Right ventricle myocardium superior (tissue), 1 donor: Measurements from ENCODE around the gene TMEM14A. TPM values are rescaled to one million over a fixed set of nuclear protein-coding genes. Genes with fewer than 3 reads are reported as not detected.

Experiments used
- ATAC-seq: fragments of 200-7000 bp; cut with Tn5 transposase; one replicate; pipeline ENCODE4 v1.9.1; 2020; ENCODE audit warnings: mild to moderate bottlenecking; ENCODE audit not compliant: poor library complexity
- DNase-seq: peaks from one replicate; pipeline ENCODE4 v3.0.0-alpha.2; 2020
- intact Hi-C: fragments of 100-400 bp; cut with DNase I; formaldehyde crosslinking; loops from one replicate; pipeline ENCODE4 v1.11.2; 2022
- total RNA-seq: library from RNA; stranded (reverse); fragmentation: NEBNext Ultra II Directional; extraction: Animal tissue kit (Norgen Biotek cat#: 25700); gene quantifications from one replicate; pipeline ENCODE4 v1.2.1, GENCODE V29; 2021
- donor health status: DM: no; HTN: yes; CAD: no; lungs with severe emphysema.

Gene TMEM14A
- total RNA-seq, 1 donor from 2014 or later = 8.4 TPM

- ATAC-seq (no peak), DNase-seq (no peak)
- intact Hi-C loops = no loop called here
These were observed 54.8 kb downstream of the TMEM14A start for GRCh38 chr6:52725535-52726192.

- intact Hi-C loops = no loop called here
- ATAC-seq (no peak), DNase-seq (no peak)
These were observed 55.3 kb downstream of the TMEM14A start for GRCh38 chr6:52726193-52726542.

GRCh38 chr6:52726741-52727535 lies 56.0 kb downstream of the TMEM14A start:
- ATAC-seq (no peak), DNase-seq (no peak)
- intact Hi-C loops = no loop called here

GRCh38 chr6:52727908-52728307 lies 57.0 kb downstream of the TMEM14A start:
- no peak for ATAC-seq
- intact Hi-C loops = no loop called here
- DNase-seq = no peak

GRCh38 chr6:52728394-52728793 lies 57.5 kb downstream of the TMEM14A start:
- intact Hi-C loops = no loop called here
- DNase-seq = no peak

GRCh38 chr6:52729576-52729975 lies 58.7 kb downstream of the TMEM14A start:
- intact Hi-C loops = no loop called here
- ATAC-seq (no peak), DNase-seq (no peak)

More at GRCh38 chr6:52728394-52728793, 57.5 kb downstream of the TMEM14A start:
- ATAC-seq = no peak

GRCh38 chr6:52731719-52732118 lies 60.8 kb downstream of the TMEM14A start:
- DNase-seq = no peak
- intact Hi-C loops = no loop called here
- ATAC-seq = no peak

- no peak for ATAC-seq
- no peak for DNase-seq
These were observed 62.3 kb downstream of the TMEM14A start for GRCh38 chr6:52733172-52733571.

GRCh38 chr6:52734072-52734471 lies 63.2 kb downstream of the TMEM14A start:
- intact Hi-C loops = no loop called here

More at GRCh38 chr6:52733172-52733571, 62.3 kb downstream of the TMEM14A start:
- intact Hi-C loops = no loop called here

GRCh38 chr6:52735071-52735470 lies 64.2 kb downstream of the TMEM14A start:
- DNase-seq = no peak
- intact Hi-C loops = no loop called here
- no peak for ATAC-seq

More at GRCh38 chr6:52734072-52734471, 63.2 kb downstream of the TMEM14A start:
- DNase-seq (no peak), ATAC-seq (no peak)

GRCh38 chr6:52736145-52736544 lies 65.2 kb downstream of the TMEM14A start:
- intact Hi-C loops = no loop called here
- ATAC-seq = no peak
- no peak for DNase-seq

Other genes starting within 250 kb of the TMEM14A start
- 11.0 TPM for gene TRAM2, start 94.1 kb upstream of the TMEM14A start, total RNA-seq
- gene GSTA2, start 92.4 kb downstream of the TMEM14A start, total RNA-seq = not detected
- not detected for gene GSTA1, start 132.7 kb downstream of the TMEM14A start, total RNA-seq
- gene GSTA5, start 169.7 kb downstream of the TMEM14A start, total RNA-seq = not detected
- not detected for gene GSTA3, start 238.6 kb downstream of the TMEM14A start, total RNA-seq